GM12874 (cell line): Measurements from ENCODE around the gene PHF21B.

ENCODE experiments used
- CTCF ChIP-seq: IDR thresholded peaks from 2 replicates; pipeline ENCODE4 v1.5.1; 2011; ENCODE audit warnings: low read depth, mild to moderate bottlenecking, control low read depth, low read length, moderate library complexity; ENCODE audit not compliant: insufficient read depth

PHF21B gene

GRCh38 chr22:44955102-44955501, 54.7 kb downstream of the PHF21B start:
- no peak for TF ChIP-seq CTCF

GRCh38 chr22:44954149-44954548, 55.7 kb downstream of the PHF21B start:
- TF ChIP-seq CTCF = no peak

- no peak for TF ChIP-seq CTCF
These were observed 56.7 kb downstream of the PHF21B start for GRCh38 chr22:44952863-44953746.

GRCh38 chr22:44951510-44951816, 58.3 kb downstream of the PHF21B start:
- no peak for TF ChIP-seq CTCF

GRCh38 chr22:44950806-44951509, 58.8 kb downstream of the PHF21B start:
- no peak for TF ChIP-seq CTCF

GRCh38 chr22:44947846-44948245, 62.0 kb downstream of the PHF21B start:
- TF ChIP-seq CTCF = no peak

GRCh38 chr22:44947049-44947448, 62.8 kb downstream of the PHF21B start:
- TF ChIP-seq CTCF = no peak
